HepG2 (cell line): Measurements from ENCODE around the gene FBXL20. TPM values are rescaled to one million over a fixed set of nuclear protein-coding genes. Genes with fewer than 3 reads are reported as not detected.

Source experiments
- ATAC-seq: fragments of 200-7000 bp; cut with Tn5 transposase; 3 replicates; pipeline ENCODE4 v1.9.1; 2020; ENCODE audit warnings: mild to moderate bottlenecking, moderate library complexity
- BruUV-seq: library from RNA; stranded (reverse); fragments of 400-500 nt; replicated peaks from 2 replicates; lab custom pipeline; 2021; lab: Mats Ljungman, UMichigan
- CTCF ChIA-PET: fragments of 300-600 bp; formaldehyde crosslinking; extraction: SDS; loops from one replicate; lab custom pipeline; 2021; ENCODE audit warnings: low total read pairs, inconsistent platforms, low intra/inter-chr PET ratio; lab: Yijun Ruan, JAX
- POLR2A ChIA-PET: fragments of 350-600 bp; sonication (Branson Sonifier 250); formaldehyde crosslinking; loops from one replicate; lab custom pipeline; 2020; ENCODE audit warnings: antibody characterized with exemption, inconsistent platforms; lab: Yijun Ruan, JAX
- DNase-seq: peaks from one replicate; pipeline ENCODE4 v3.0.0-alpha.2; 2015; ENCODE audit warnings: low spot score
- FAIRE-seq: peaks from 3 replicates; lab custom pipeline; 2011; peaks lifted over from hg19 to GRCh38; lab: Jason Lieb, UNC
- H2AFZ ChIP-seq: one replicate; pipeline ENCODE4 v1.6.1; 2011; ENCODE audit warnings: low read length, inconsistent platforms
- H3K27ac ChIP-seq: fragments of 300-600 bp; 3 replicates; pipeline ENCODE4 v1.8.0; 2011; ENCODE audit warnings: mixed run types, mild to moderate bottlenecking, mixed read lengths, low read length, inconsistent platforms; ENCODE audit not compliant: insufficient read depth; ENCODE audit errors: extremely low read length
- H3K27me3 ChIP-seq, 2 experiments: fragments of 200-600 bp in 1 of 2; 2 replicates in 1 of 2; 3 replicates in 1 of 2; pipeline versions ENCODE4 v1.6.0 to v1.8.0; 2011; ENCODE audit warnings: low read length in 2 of 2, mild to moderate bottlenecking in 2 of 2, moderate library complexity in 2 of 2, inconsistent platforms in 1 of 2; ENCODE audit not compliant: insufficient read depth in 2 of 2, control insufficient read depth in 1 of 2
- H3K36me3 ChIP-seq, 2 experiments: fragments of 200-600 bp in 1 of 2; replicated peaks in 1 of 2; 2 replicates in 1 of 2; 3 replicates in 1 of 2; pipeline versions ENCODE4 v1.5.1 to v1.8.0; 2011; ENCODE audit warnings: low read length in 2 of 2, inconsistent platforms in 1 of 2; ENCODE audit not compliant: insufficient read depth in 2 of 2, control insufficient read depth in 1 of 2
- H3K4me1 ChIP-seq: 2 replicates; pipeline ENCODE4 v1.5.1; 2012; ENCODE audit warnings: low read length, inconsistent platforms; ENCODE audit not compliant: insufficient read depth
- H3K4me2 ChIP-seq: 2 replicates; pipeline ENCODE4 v1.6.0; 2011; ENCODE audit warnings: low read depth, low read length, inconsistent platforms
- H3K4me3 ChIP-seq, 3 experiments: fragments of 200-600 bp in 1 of 3; sonication (generic), shearing (Covaris generic) in 1 of 3; replicated peaks in 1 of 3; 2 replicates each; pipeline ENCODE4 v1.5.1; 2011 to 2016; ENCODE audit warnings: low read length in 3 of 3, inconsistent platforms in 2 of 3, low read depth in 2 of 3, mild to moderate bottlenecking in 2 of 3, control low read depth in 1 of 3, mixed read lengths in 1 of 3; ENCODE audit not compliant: insufficient read depth in 1 of 3
- H3K79me2 ChIP-seq: one replicate; pipeline ENCODE4 v1.6.1; 2011; ENCODE audit warnings: low read length, inconsistent platforms; ENCODE audit not compliant: insufficient read depth
- H3K9ac ChIP-seq: 2 replicates; pipeline ENCODE4 v1.6.0; 2011; ENCODE audit warnings: mild to moderate bottlenecking, low read depth, low read length, inconsistent platforms; ENCODE audit not compliant: insufficient read depth
- H3K9me3 ChIP-seq: 2 replicates; pipeline ENCODE4 v1.5.1; 2012; ENCODE audit warnings: mild to moderate bottlenecking, low read length
- H4K20me1 ChIP-seq: 2 replicates; pipeline ENCODE4 v1.6.0; 2011; ENCODE audit warnings: inconsistent platforms, mild to moderate bottlenecking, low read length, moderate library complexity; ENCODE audit not compliant: insufficient read depth
- CHD2 ChIP-seq: IDR thresholded peaks from 2 replicates; pipeline ENCODE4 v1.6.1; 2011; ENCODE audit warnings: low read depth, low read length, improper control_type of control experiment
- E2F5 ChIP-seq: sonication (generic); formaldehyde crosslinking; conservative IDR thresholded peaks from 2 replicates; pipeline ENCODE4 v1.4.0; 2020; ENCODE audit warnings: missing genetic modification reagents
- FOSL2 ChIP-seq: sonication (generic); formaldehyde crosslinking; IDR thresholded peaks from 2 replicates; pipeline ENCODE4 v1.4.0; 2020; ENCODE audit warnings: missing genetic modification reagents
- KDM5A ChIP-seq: fragments of 200-600 bp; sonication (generic); IDR thresholded peaks from 2 replicates; pipeline ENCODE4 v1.7.0; 2018; ENCODE audit warnings: antibody characterized with exemption, mild to moderate bottlenecking, low read length, borderline replicate concordance
- MYC ChIP-seq: sonication (generic); formaldehyde crosslinking; IDR thresholded peaks from 2 replicates; pipeline ENCODE4 v1.9.0; 2021; ENCODE audit warnings: missing genetic modification reagents, borderline replicate concordance
- SMC3 ChIP-seq: IDR thresholded peaks from 2 replicates; pipeline ENCODE4 v1.6.1; 2011; ENCODE audit warnings: low read length, improper control_type of control experiment
- TBX2 ChIP-seq: sonication (generic); formaldehyde crosslinking; IDR thresholded peaks from 2 replicates; pipeline ENCODE4 v1.5.0; 2020; ENCODE audit warnings: missing genetic modification reagents, mild to moderate bottlenecking, borderline replicate concordance
- ZBTB37 ChIP-seq: sonication (generic); formaldehyde crosslinking; IDR thresholded peaks from 2 replicates; pipeline ENCODE4 v1.4.0; 2020; ENCODE audit warnings: mild to moderate bottlenecking, missing genetic modification reagents
- ZBTB38 ChIP-seq: sonication (generic); formaldehyde crosslinking; IDR thresholded peaks from 2 replicates; pipeline ENCODE4 v1.5.1; 2020; ENCODE audit warnings: mild to moderate bottlenecking, missing genetic modification reagents
- ZNF225 ChIP-seq: sonication (generic); formaldehyde crosslinking; IDR thresholded peaks from 2 replicates; pipeline ENCODE4 v1.4.0; 2020; ENCODE audit warnings: mild to moderate bottlenecking, missing genetic modification reagents
- ZNF850 ChIP-seq: sonication (generic); formaldehyde crosslinking; conservative IDR thresholded peaks from 2 replicates; pipeline ENCODE4 v1.9.0; 2021; ENCODE audit warnings: mild to moderate bottlenecking, missing genetic modification reagents
- WGBS: methylation state at CpG from one replicate; pipeline ENCODE4 v1.1.6; 2017; ENCODE audit warnings: low lambda C conversion rate; 5-methylcytosine and 5-hydroxymethylcytosine counted together
- in situ Hi-C: cut with HindIII; loops from 2 replicates; pipeline ENCODE4 v1.10.0; 2017; ENCODE audit warnings: low pct_unique_long_range_greater_than_20kb; ENCODE audit not compliant: extremely low pct_ligation_motif_present
- intact Hi-C: fragments of 100-400 bp; cut with micrococcal nuclease; formaldehyde crosslinking; loops from one replicate; pipeline ENCODE4 v1.10.0; 2022; ENCODE audit not compliant: unreplicated experiment
- polyA plus RNA-seq, 8 experiments: library from polyadenylated mRNA; depleted of rRNA in 3 of 8; stranded (reverse) in 7 of 8; unstranded in 1 of 8; fragments of >200 nt; fragmentation: Illumina TruSeq in 4 of 8; extraction: Trizol in 4 of 8; gene quantifications; 2 replicates each; pipeline versions ENCODE4 v1.2.1 to v1.2.3, GENCODE V29; 2011 to 2016; ENCODE audit warnings: low read depth in 4 of 8, missing spikeins in 1 of 8, mixed read lengths in 1 of 8; ENCODE audit not compliant: insufficient read depth in 1 of 8
- total RNA-seq, 5 experiments: library from RNA; depleted of rRNA; stranded (reverse); fragments of >200 nt; fragmentation: Illumina TruSeq; extraction: Trizol; gene quantifications; 2 replicates each; pipeline ENCODE4 v1.2.3, GENCODE V29; 2016; ENCODE audit warnings: low read depth in 1 of 5
- TF ChIP-seq, protein P1 (sequence below), 2 experiments: IDR thresholded peaks; 2 replicates each; pipeline ENCODE4 v1.6.1; 2011 to 2012; ENCODE audit warnings: low read length in 2 of 2, borderline replicate concordance in 1 of 2, low read depth in 1 of 2, mild to moderate bottlenecking in 1 of 2, moderate library complexity in 1 of 2
- TF ChIP-seq, protein P2 (sequence below): sonication (generic); formaldehyde crosslinking; IDR thresholded peaks from 2 replicates; pipeline ENCODE4 v1.5.1; 2020; ENCODE audit warnings: mild to moderate bottlenecking, missing genetic modification reagents, moderate library complexity

FBXL20 gene
- total and polyA plus RNA-seq, 2 of the 13 experiments (the other 11 are each of a cell fraction or from before 2014, with no cell fraction given): 10.2 to 10.3 TPM

DNA sequence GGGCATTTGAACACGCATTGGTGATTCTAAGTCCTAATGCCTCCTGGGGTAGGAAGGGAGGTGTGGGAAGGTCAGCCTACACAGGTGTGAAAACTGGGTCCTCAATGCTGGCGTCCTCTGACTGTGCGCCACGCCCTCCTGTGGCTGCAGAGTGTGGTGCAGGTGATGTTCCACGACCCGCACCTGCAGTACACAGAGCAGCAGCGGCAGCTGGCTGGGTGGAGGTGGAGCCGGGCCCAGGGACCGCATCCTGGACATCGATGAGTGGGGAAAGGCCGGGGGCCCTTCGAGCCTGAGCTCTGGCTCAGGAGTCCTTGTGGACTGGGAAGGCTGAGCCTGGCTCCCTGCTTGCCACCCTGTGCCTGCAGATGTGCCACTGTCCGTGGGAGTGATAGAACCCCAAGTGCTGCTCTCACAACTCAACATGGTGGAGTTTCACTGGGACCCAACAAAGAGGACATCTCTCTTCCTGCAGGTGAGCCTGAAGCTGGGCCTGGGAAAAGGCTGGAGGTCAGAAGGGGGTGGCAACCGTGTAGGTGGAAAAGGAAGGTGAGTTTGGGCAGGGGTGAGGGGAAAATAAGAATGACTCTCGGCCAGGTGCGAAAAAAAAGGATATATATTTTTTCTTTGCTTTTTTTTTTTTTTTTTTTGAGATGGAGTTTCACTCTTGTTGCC, 161.6 kb downstream of the FBXL20 start:
- H2AFZ ChIP-seq: no peak overlapping the region
- no TSS peak for BruUV-seq
- H3K79me2 ChIP-seq: no peaks in the 10 kb centered on the region
- intact Hi-C loops (loop anchor here (5.0 to 10.0 kb wide), 2 partner anchors 47 to 255 kb away; no protein-coding TSS in a partner anchor), in situ Hi-C loops (no loop called here)
- POLR2A ChIA-PET: interaction anchor here (1.9 kb wide), 1 partner anchor 40 kb away, joined by 3 read pairs; the partner anchor contains the start of gene RPL19
- DNase-seq (peak; percentile 55), ATAC-seq (peak; percentile 73), FAIRE-seq (peak; percentile 76)
- H3K4me2 ChIP-seq: no peak overlapping the region
- H3K4me3 ChIP-seq: no peak overlapping the region
- no peaks in the 10 kb centered on the region for H3K36me3 ChIP-seq
- H3K27me3 ChIP-seq: peaks cover 0 to 7% of the 10 kb centered on the region in 2 experiments; a peak in 2 of 5 replicates
- no peak overlapping the region for H3K9ac ChIP-seq
- CTCF ChIA-PET: interaction anchor here (0.8 to 3.4 kb wide), 2 partner anchors 33 to 45 kb away, joined by 3 to 18 read pairs; no protein-coding TSS in a partner anchor
- H3K9me3 ChIP-seq: no peaks in the 10 kb centered on the region
- H3K27ac ChIP-seq: no peak overlapping the region
- peaks cover 11% of the 10 kb centered on the region for H3K4me1 ChIP-seq
- H4K20me1 ChIP-seq: no peaks in the 10 kb centered on the region
- WGBS: 19% methylated on average over 14 of the region's 16 CpGs
- TF ChIP-seq KDM5A (no peak), ZNF850 (no peak), TBX2 (CRISPR knock-in tag) (peak; percentile 30; the same call in 1 of the 2 replicates), ZNF225 (CRISPR knock-in tag) (peak; percentile 62; the same call in 1 of the 2 replicates), ZBTB38 (CRISPR knock-in tag) (no peak), E2F5 (no peak), FOSL2 (CRISPR knock-in tag) (0 out of 2 replicates have a peak, but pooled peaks have one; percentile 14), SMC3 (peak; percentile 70), MYC (CRISPR knock-in tag) (peak; percentile 30; the same call in 1 of the 2 replicates), ZBTB37 (CRISPR knock-in tag) (no peak), CHD2 (no peak)
- TF ChIP-seq, protein P1, sequence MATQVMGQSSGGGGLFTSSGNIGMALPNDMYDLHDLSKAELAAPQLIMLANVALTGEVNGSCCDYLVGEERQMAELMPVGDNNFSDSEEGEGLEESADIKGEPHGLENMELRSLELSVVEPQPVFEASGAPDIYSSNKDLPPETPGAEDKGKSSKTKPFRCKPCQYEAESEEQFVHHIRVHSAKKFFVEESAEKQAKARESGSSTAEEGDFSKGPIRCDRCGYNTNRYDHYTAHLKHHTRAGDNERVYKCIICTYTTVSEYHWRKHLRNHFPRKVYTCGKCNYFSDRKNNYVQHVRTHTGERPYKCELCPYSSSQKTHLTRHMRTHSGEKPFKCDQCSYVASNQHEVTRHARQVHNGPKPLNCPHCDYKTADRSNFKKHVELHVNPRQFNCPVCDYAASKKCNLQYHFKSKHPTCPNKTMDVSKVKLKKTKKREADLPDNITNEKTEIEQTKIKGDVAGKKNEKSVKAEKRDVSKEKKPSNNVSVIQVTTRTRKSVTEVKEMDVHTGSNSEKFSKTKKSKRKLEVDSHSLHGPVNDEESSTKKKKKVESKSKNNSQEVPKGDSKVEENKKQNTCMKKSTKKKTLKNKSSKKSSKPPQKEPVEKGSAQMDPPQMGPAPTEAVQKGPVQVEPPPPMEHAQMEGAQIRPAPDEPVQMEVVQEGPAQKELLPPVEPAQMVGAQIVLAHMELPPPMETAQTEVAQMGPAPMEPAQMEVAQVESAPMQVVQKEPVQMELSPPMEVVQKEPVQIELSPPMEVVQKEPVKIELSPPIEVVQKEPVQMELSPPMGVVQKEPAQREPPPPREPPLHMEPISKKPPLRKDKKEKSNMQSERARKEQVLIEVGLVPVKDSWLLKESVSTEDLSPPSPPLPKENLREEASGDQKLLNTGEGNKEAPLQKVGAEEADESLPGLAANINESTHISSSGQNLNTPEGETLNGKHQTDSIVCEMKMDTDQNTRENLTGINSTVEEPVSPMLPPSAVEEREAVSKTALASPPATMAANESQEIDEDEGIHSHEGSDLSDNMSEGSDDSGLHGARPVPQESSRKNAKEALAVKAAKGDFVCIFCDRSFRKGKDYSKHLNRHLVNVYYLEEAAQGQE (IDR thresholded peaks at IDR 0.05; ENCODE audit: borderline replicate concordance in 1 of 2, low read depth in 1 of 2, low read length in 2 of 2): no peak
- TF ChIP-seq, protein P2, sequence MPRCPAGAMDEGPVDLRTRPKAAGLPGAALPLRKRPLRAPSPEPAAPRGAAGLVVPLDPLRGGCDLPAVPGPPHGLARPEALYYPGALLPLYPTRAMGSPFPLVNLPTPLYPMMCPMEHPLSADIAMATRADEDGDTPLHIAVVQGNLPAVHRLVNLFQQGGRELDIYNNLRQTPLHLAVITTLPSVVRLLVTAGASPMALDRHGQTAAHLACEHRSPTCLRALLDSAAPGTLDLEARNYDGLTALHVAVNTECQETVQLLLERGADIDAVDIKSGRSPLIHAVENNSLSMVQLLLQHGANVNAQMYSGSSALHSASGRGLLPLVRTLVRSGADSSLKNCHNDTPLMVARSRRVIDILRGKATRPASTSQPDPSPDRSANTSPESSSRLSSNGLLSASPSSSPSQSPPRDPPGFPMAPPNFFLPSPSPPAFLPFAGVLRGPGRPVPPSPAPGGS (CRISPR knock-in tag): 0 out of 2 replicates have a peak, but pooled peaks have one; percentile 48
